ENCODE results near the gene RFTN1.

Gene RFTN1

DNA sequence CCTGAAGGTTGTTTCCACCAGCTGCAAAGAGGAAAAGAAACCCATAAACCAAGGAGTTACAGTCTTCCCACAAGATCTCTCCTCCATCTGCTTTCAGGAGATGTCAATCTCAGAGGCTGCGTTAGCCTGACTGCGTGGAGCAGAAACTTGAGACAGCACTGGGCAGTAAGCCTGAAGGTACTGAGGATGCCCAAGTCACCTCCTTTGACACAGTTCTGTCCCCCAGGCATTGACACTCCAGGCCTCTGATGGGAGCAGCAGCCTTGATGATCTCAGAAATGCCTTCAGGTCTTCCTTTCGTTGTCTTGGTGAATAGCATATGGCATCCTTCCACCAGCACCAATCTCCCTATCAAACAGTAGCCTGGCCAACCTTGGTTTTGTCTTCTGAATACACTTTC is 159.2 kb downstream of the RFTN1 start:
- no peak for DNase-seq (ENCODE audit: low spot score)

DNA sequence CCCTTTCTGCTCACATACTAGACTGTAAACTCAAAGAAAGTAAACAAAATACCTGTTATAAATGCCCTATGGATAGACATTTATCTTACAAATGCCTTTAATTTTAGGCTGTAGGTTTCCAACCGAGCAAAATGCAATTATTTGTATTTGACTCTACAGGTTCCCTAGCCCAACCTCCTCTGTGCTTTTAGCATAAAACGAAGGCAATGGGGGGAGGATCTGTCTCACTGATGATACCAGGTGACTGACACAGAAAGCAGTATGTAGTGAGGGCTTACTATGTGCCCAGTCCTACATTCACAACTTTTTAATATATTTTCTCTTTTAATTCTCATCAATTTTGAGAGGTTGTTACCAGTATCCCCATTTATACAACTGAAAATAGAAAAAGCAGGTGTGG is 161.1 kb downstream of the RFTN1 start:
- DNase-seq (ENCODE audit: low spot score) = no peak

DNA sequence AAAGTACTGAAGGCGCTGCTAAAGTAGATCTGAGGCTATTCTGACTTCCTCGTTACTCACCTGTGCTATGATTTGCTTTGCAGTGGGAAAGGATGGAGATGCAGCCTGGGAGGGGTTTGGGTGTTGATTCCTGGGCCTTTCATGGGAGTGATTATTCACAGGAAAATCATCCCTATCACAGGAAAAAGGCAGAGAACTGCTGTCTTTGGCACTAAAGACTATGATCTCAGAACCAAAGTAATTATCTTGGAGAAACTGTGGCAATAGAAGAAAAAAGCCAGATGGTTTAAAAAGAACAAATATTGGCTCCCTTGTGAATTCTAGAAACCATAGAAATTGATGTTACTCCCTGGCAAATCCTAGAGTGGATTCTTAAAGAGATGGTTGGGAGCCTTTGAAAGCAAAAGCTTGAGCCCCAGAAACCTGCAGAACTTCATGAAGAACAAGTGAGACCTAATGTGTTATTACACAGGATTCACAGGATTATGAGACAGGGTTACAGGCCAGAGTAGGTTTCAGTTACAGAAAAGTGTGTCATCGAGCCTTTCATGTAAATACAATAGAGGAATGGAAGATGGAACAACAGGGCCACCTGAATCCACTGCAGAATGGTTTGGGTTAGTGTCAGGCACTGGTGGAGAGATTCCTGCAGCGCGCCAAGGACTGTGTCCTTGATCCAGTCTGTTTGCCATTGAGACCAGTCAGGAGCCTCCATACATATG is 162.7 kb downstream of the RFTN1 start:
- no peak for DNase-seq (ENCODE audit: low spot score)

GRCh38 chr3:16349986-16350596 is 163.4 kb downstream of the RFTN1 start:
- DNase-seq (ENCODE audit: low spot score) = peak; percentile 14

- no peak for DNase-seq (ENCODE audit: low spot score)
Observed at GRCh38 chr3:16347548-16347947, 166.0 kb downstream of the RFTN1 start.

GRCh38 chr3:16346413-16347081 is 167.0 kb downstream of the RFTN1 start:
- no peak for DNase-seq (ENCODE audit: low spot score)

DNA sequence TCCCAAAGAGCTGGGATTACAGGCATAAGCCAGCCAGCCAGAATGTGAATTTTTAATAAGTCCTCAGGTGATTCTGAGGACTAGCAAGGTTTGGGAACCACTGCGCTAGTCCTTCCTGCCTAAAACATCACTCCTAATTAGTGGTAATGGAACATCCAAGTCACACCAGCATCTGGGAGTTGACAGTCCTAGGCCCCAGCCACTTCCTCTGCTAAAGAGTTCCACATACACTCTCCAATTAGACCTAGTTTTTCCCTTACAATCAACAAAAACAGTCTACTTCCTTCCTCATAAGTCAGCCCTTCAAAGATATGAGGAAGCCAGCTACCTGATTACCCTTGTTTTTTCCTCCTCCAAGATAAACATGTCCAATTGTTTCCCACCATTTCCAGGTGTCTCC is 170.4 kb downstream of the RFTN1 start:
- no peak for DNase-seq (ENCODE audit: low spot score)

- DNase-seq (ENCODE audit: low spot score) = no peak
Observed at GRCh38 chr3:16338999-16339398, 174.5 kb downstream of the RFTN1 start.

- no peak for DNase-seq (ENCODE audit: low spot score)
Observed at GRCh38 chr3:16337856-16338540, 175.5 kb downstream of the RFTN1 start.

GRCh38 chr3:16336825-16337224 is 176.7 kb downstream of the RFTN1 start:
- no peak for DNase-seq (ENCODE audit: low spot score)

- DNase-seq (ENCODE audit: low spot score) = no peak
Observed at GRCh38 chr3:16335772-16336645, 177.5 kb downstream of the RFTN1 start.

GRCh38 chr3:16335333-16335732 is 178.2 kb downstream of the RFTN1 start:
- no peak for DNase-seq (ENCODE audit: low spot score)

DNA sequence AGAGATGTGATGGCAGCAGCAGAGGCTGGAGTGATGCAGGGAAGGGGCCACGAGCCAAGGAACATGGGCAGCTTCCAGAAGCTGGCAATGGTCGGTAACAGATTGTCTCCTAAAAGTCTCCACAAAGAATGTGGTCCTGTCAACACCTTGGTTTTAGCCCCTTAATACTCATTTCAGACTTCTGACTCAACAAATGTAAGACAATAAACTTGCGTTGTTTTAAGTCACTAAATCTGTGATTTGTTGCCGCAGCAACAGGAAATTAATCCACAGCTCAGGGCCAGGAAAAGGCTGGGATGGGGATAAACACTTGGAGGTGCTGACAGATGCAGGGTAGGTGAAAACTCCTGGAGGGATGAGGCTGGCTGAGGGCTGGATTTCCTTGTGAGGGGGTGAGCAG is 178.6 kb downstream of the RFTN1 start:
- DNase-seq (ENCODE audit: low spot score) = no peak

- no peak for DNase-seq (ENCODE audit: low spot score)
Observed at GRCh38 chr3:16332904-16333426, 180.5 kb downstream of the RFTN1 start.

- no peak for DNase-seq (ENCODE audit: low spot score)
Observed at GRCh38 chr3:16331319-16331883, 182.1 kb downstream of the RFTN1 start.

DNA sequence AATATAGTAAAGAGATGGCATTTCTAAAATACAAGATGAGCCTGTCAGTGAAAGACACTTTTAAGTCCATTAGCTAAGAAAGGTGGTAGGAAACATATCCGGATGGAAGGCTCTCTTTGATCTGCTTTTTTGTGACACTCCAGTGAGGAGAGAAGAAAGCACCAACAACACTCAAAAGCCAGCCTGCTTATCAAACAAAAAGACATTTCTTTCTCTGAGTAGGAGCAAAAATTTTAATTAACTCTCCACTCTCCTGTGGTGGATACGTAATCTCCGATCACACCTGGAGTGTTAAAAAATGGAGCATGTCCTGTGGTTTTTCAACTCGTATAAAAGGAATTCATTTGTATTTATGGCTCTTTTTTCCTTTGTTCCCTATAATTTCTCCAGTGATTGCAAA is 183.1 kb downstream of the RFTN1 start:
- no peak for DNase-seq (ENCODE audit: low spot score)

GRCh38 chr3:16329826-16330129 is 183.7 kb downstream of the RFTN1 start:
- no peak for DNase-seq (ENCODE audit: low spot score)

- DNase-seq (ENCODE audit: low spot score) = no peak
Observed at GRCh38 chr3:16329036-16329825, 184.3 kb downstream of the RFTN1 start.

GRCh38 chr3:16328124-16328523 is 185.4 kb downstream of the RFTN1 start:
- no peak for DNase-seq (ENCODE audit: low spot score)

DNA sequence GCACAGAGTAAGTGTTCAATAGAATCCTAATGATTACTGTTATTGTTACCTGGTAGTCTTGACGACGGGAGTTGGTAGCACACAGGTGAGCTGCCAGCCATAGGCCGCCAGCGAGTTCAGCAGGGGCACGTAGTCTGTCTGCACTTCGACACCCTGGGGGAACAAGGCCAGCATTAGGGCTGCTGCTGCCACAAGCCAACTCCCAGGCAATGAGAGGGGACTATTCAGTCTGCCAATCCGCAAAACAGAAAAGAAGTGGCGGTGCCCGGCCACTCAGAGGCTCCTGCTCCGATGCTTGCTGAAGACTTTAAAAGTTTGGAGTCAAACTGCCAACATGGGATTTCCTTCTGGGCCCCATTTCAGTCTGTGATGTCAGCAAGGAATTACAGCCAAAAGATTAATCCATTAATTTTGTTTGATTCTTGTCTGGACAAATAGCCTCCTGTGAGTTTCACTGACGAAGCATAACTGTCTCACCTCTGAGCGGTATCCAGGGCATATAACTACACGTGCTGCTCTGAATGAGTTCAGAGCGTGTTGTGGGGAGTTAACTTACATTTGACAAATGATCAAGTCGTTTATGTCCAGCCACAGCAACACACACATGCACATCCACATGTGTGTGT is 186.7 kb downstream of the RFTN1 start:
- no peak for DNase-seq (ENCODE audit: low spot score)
